HCT116 (cell line): ENCODE results near the gene MED25. TPM values are rescaled to one million over a fixed set of nuclear protein-coding genes. Genes with fewer than 3 reads are reported as not detected.

Source experiments
- ATAC-seq: fragments of 200-7000 bp; cut with Tn5 transposase; 2 replicates; pipeline ENCODE4 v1.9.1; 2020; ENCODE audit warnings: mild to moderate bottlenecking, moderate library complexity
- BruUV-seq: library from RNA; stranded (reverse); fragments of 400-500 nt; replicated peaks from 2 replicates; lab custom pipeline; 2021; lab: Mats Ljungman, UMichigan
- CTCF ChIA-PET: fragments of 300-600 bp; sonication (Branson Sonifier 250); formaldehyde crosslinking; loops from one replicate; lab custom pipeline; 2021; ENCODE audit warnings: antibody characterized with exemption; lab: Charles Lee
- POLR2A ChIA-PET: fragments of 300-600, 350-600 bp; sonication (Branson Sonifier 250); formaldehyde crosslinking; loops from one replicate; lab custom pipeline; 2021; ENCODE audit warnings: antibody characterized with exemption; lab: Charles Lee
- RAD21 ChIA-PET, 2 experiments: fragments of 300-600 bp; sonication (Branson Sonifier 250); formaldehyde crosslinking; loops; one replicate each; lab custom pipeline; 2023; ENCODE audit warnings: low total read pairs in 2 of 2; ENCODE audit not compliant: uncharacterized antibody in 2 of 2, unreplicated experiment in 2 of 2, low non-redundant PET in 1 of 2; lab: Charles Lee
- DNase-seq: peaks from one replicate; pipeline ENCODE4 v3.0.0-alpha.2; 2010; ENCODE audit warnings: low read depth, low spot score
- H2AFZ ChIP-seq: fragments of 200-600 bp; shearing (Covaris generic), sonication (generic); 2 replicates; pipeline ENCODE4 v1.6.1; 2017; ENCODE audit warnings: low read depth, mixed run types, mixed read lengths, antibody characterized with exemption, low read length; ENCODE audit not compliant: poor library complexity, severe bottlenecking
- H3K27ac ChIP-seq: 2 replicates; pipeline ENCODE4 v1.5.1; 2012; ENCODE audit warnings: low read depth, low read length
- H3K27me3 ChIP-seq: fragments of 200-600 bp; sonication (generic); 2 replicates; pipeline ENCODE4 v1.6.1; 2016; ENCODE audit warnings: mixed run types, low read length, mixed read lengths; ENCODE audit not compliant: insufficient read depth
- H3K36me3 ChIP-seq, 2 experiments: fragments of 200-500 bp in 1 of 2; fragments of 200-600 bp in 1 of 2; sonication (Bioruptor generic) in 1 of 2; sonication (generic) in 1 of 2; 2 replicates each; pipeline versions ENCODE4 v1.5.1 to v1.6.1; 2014 to 2016; ENCODE audit warnings: low read length in 2 of 2, inconsistent platforms in 1 of 2, mixed read lengths in 1 of 2, mixed run types in 1 of 2; ENCODE audit not compliant: insufficient read depth in 2 of 2, control insufficient read depth in 1 of 2
- H3K4me1 ChIP-seq, 2 experiments: fragments of 200-600 bp in 1 of 2; sonication (generic) in 1 of 2; 2 replicates each; pipeline versions ENCODE4 v1.5.1 to v1.6.1; 2012 to 2017; ENCODE audit warnings: low read length in 2 of 2, inconsistent platforms in 1 of 2, mild to moderate bottlenecking in 1 of 2, mixed read lengths in 1 of 2, mixed run types in 1 of 2, moderate library complexity in 1 of 2; ENCODE audit not compliant: insufficient read depth in 2 of 2, control insufficient read depth in 1 of 2
- H3K4me2 ChIP-seq: fragments of 200-600 bp; sonication (generic); 2 replicates; pipeline ENCODE4 v1.6.1; 2017; ENCODE audit warnings: mixed run types, low read length, mixed read lengths
- H3K4me3 ChIP-seq, 2 experiments: fragments of 200-600 bp in 1 of 2; sonication (generic) in 1 of 2; replicated peaks in 1 of 2; 2 replicates each; pipeline ENCODE4 v1.5.1; 2011 to 2016; ENCODE audit warnings: low read length in 2 of 2, control low read depth in 1 of 2, low read depth in 1 of 2, mild to moderate bottlenecking in 1 of 2, mixed read lengths in 1 of 2, mixed run types in 1 of 2
- H3K79me2 ChIP-seq: fragments of 200-600 bp; sonication (generic); 2 replicates; pipeline ENCODE4 v1.6.1; 2017; ENCODE audit warnings: mild to moderate bottlenecking, mixed run types, low read length, moderate library complexity, mixed read lengths; ENCODE audit not compliant: insufficient read depth
- H3K9ac ChIP-seq: fragments of 200-600 bp; sonication (generic); 2 replicates; pipeline ENCODE4 v1.6.1; 2016; ENCODE audit warnings: low read length, mixed read lengths
- H3K9me2 ChIP-seq: fragments of 200-600 bp; sonication (generic), shearing (Covaris generic); 2 replicates; pipeline ENCODE4 v1.6.1; 2017; ENCODE audit warnings: mixed run types, mild to moderate bottlenecking, moderate library complexity; ENCODE audit not compliant: insufficient read depth
- H3K9me3 ChIP-seq, 2 experiments: fragments of 200-500 bp in 1 of 2; fragments of 200-600 bp in 1 of 2; sonication (Bioruptor generic) in 1 of 2; sonication (generic) in 1 of 2; 2 replicates each; pipeline ENCODE4 v1.6.1; 2014 to 2017; ENCODE audit warnings: low read length in 2 of 2, mixed read lengths in 2 of 2, inconsistent platforms in 1 of 2, low read depth in 1 of 2, mild to moderate bottlenecking in 1 of 2, mixed run types in 1 of 2, moderate library complexity in 1 of 2; ENCODE audit not compliant: control insufficient read depth in 1 of 2, insufficient read depth in 1 of 2
- H4K20me1 ChIP-seq: fragments of 200-600 bp; sonication (generic), shearing (Covaris generic); 2 replicates; pipeline ENCODE4 v1.6.1; 2017; ENCODE audit warnings: mixed run types, mild to moderate bottlenecking, moderate library complexity; ENCODE audit not compliant: insufficient read depth
- CBX3 ChIP-seq: IDR thresholded peaks from 2 replicates; pipeline ENCODE4 v1.6.1; 2012; ENCODE audit warnings: low read depth
- CEBPB ChIP-seq: IDR thresholded peaks from 2 replicates; pipeline ENCODE4 v1.6.1; 2012; ENCODE audit warnings: low read depth
- EGR1 ChIP-seq: IDR thresholded peaks from 2 replicates; pipeline ENCODE4 v1.6.1; 2012; ENCODE audit warnings: low read depth
- MAX ChIP-seq: IDR thresholded peaks from 2 replicates; pipeline ENCODE4 v1.6.1; 2012
- POLR2AphosphoS5 ChIP-seq: IDR thresholded peaks from 2 replicates; pipeline ENCODE4 v1.6.1; 2011; ENCODE audit warnings: mild to moderate bottlenecking, low read depth, low read length, moderate library complexity
- SIN3A ChIP-seq: IDR thresholded peaks from 2 replicates; pipeline ENCODE4 v1.6.1; 2012; ENCODE audit warnings: low read depth
- SP1 ChIP-seq: IDR thresholded peaks from 2 replicates; pipeline ENCODE4 v1.6.1; 2012; ENCODE audit warnings: low read depth
- TCF7L2 ChIP-seq: IDR thresholded peaks from 2 replicates; pipeline ENCODE4 v1.7.0; 2011; ENCODE audit warnings: borderline replicate concordance, inconsistent platforms; ENCODE audit not compliant: insufficient read depth, insufficient read length; ENCODE audit errors: extremely low read depth
- YY1 ChIP-seq: IDR thresholded peaks from 2 replicates; pipeline ENCODE4 v1.6.1; 2011; ENCODE audit warnings: low read length, low read depth, moderate library complexity, mild to moderate bottlenecking; ENCODE audit not compliant: insufficient replicate concordance; ENCODE audit errors: extremely low read depth
- intact Hi-C: fragments of 100-400 bp; cut with micrococcal nuclease; formaldehyde crosslinking; loops from 2 replicates; pipeline ENCODE4 v1.10.0; 2022
- total RNA-seq: library from RNA; stranded (reverse); gene quantifications from one replicate; pipeline ENCODE4 v1.2.1, GENCODE V29; 2021; ENCODE audit not compliant: unreplicated experiment

MED25 gene
- total RNA-seq, 1 experiment from 2014 or later = 77.7 TPM

- Histone ChIP-seq H3K36me3 (no peaks in the 10 kb centered on the region), H3K9me3 (no peaks in the 10 kb centered on the region), H3K27ac (peak within 1 kb of the TSS; percentile 47), H3K4me3 (peak within 1 kb of the TSS; percentile 36 to 49), H3K4me2 (peak within 1 kb of the TSS; percentile 78), H3K9me2 (no peaks in the 10 kb centered on the region), H3K9ac (peak within 1 kb of the TSS; percentile 49; the same call in 1 of the 2 replicates), H3K4me1 (peaks cover 15 to 44% of the 10 kb centered on the region in 2 experiments), H2AFZ (peak within 1 kb of the TSS; percentile 99)
- DNase-seq (peak; percentile 98), ATAC-seq (peak; percentile 63)
- RAD21 ChIA-PET = no interaction called here
- CTCF ChIA-PET = no interaction called here
- POLR2A ChIA-PET = no interaction called here
- TF ChIP-seq CEBPB = no peak
- peak; percentile 53; the same call in 1 of the 2 replicates for TF ChIP-seq SP1
- no peak for TF ChIP-seq SIN3A
- peak; percentile 99 for TF ChIP-seq YY1
- TF ChIP-seq MAX = no peak; the same call in 1 of the 2 replicates
- TF ChIP-seq POLR2AphosphoS5 = peak; percentile 45; the same call in 1 of the 2 replicates
- TF ChIP-seq CBX3 = no peak
- TF ChIP-seq EGR1 = peak; percentile 90
- TF ChIP-seq TCF7L2 = peak; percentile 89
- TF ChIP-seq, all 23 proteins: peak for 5
- Histone ChIP-seq H3K79me2 (peaks cover 1% of the 10 kb centered on the region; the same call in 1 of the 2 replicates), H3K27me3 (no peaks in the 10 kb centered on the region), H4K20me1 (no peaks in the 10 kb centered on the region)
- no TSS peak for BruUV-seq
- intact Hi-C loops = no loop called here
Observed at GRCh38 chr19:49812997-49813861, 4.9 kb upstream of the MED25 start, which contains the start of gene FUZ. TSS of gene FUZ (minus strand) at chr19:49813292. CDS start at chr19:49813106, 186 bp downstream.
